ENCODE data around the gene PROCA1. TPM values are rescaled to one million over a fixed set of nuclear protein-coding genes. Genes with fewer than 3 reads are reported as not detected.

PROCA1 gene
- polyA plus RNA-seq, 3 donors, result 0.31 to 8.9 (median 0.78) TPM

DNA sequence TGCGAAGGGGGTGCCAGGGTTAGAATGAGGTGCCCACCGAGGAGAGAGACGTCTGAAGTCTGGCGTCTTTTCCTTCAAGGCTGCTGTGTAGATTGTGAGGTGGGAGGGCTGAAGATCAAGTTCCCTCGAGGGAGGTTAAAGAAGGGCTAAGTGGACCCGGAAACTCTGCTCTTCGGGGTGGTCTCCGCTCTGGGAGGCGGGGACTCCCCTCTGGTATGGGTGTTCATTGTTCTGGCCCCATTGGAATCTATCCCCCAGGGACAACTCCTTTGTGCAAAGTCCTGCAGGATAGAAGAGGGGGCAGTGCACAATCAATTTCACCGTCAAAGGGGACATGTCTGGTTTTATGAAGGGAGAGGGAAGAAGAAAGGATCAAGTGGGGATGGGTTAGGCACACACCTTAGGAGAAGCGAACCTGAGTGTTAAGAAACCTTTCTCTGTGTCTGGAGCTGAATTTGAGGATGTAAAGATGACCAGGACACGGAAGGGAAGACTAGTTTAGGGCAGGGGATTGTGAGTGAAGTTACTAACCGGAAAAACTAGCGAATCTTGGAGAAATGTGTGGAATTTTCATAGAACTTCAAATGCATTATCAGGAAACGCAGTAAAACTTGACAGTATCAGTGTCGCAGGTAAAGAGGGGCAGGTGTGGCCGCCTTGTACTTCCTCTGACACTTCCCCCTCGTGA is 6.8 kb upstream of the PROCA1 start:
- Histone ChIP-seq H3K9ac (ENCODE audit: insufficient read depth, low read length, poor library complexity, severe bottlenecking) (peak overlapping the region; percentile 70), H3K4me1 (ENCODE audit: control insufficient read depth in 1 of 2, insufficient read depth in 2 of 2, low read length in 2 of 2) (peaks cover 45 to 56% of the 10 kb centered on the region in 2 donors), H2AFZ (ENCODE audit: insufficient read depth, low read depth, low read length, poor library complexity, severe bottlenecking) (peak overlapping the region; percentile 82), H3K9me3 (replicated peaks in 1 of 2; ENCODE audit: control insufficient read depth in 1 of 2, insufficient read depth in 1 of 2, low read length in 2 of 2) (no peaks in the 10 kb centered on the region), H3K36me3 (replicated peaks in 1 of 2; ENCODE audit: control insufficient read depth in 1 of 2, insufficient read depth in 2 of 2, low read length in 2 of 2) (peaks cover 26 to 47% of the 10 kb centered on the region in 2 donors), H3K4me2 (replicated peaks; ENCODE audit: extremely low read depth, low read length, poor library complexity, severe bottlenecking) (peak overlapping the region; percentile 94), H4K20me1 (ENCODE audit: insufficient read depth, low read length) (peaks cover 36% of the 10 kb centered on the region), H3K79me2 (ENCODE audit: insufficient read depth, low read length) (peaks cover 35% of the 10 kb centered on the region), H3K27ac (ENCODE audit: low read depth in 1 of 2, low read length in 2 of 2) (peak overlapping the region in 1 of 2 donors; percentile 45), H3K27me3 (ENCODE audit: control insufficient read depth in 2 of 2, insufficient read depth in 2 of 2, low read length in 2 of 2) (no peaks in the 10 kb centered on the region), H3K4me3 (replicated peaks in 1 of 3; ENCODE audit: low read depth in 2 of 3, low read length in 3 of 3) (peak overlapping the region in 2 of 3 experiments; percentile 55 to 78)
- intact Hi-C loops (cut with micrococcal nuclease), result loop anchor here (2.0 to 10.0 kb wide), 5 partner anchors 56 to 234 kb away; partner anchors contain the start of genes BLTP2 (in 2 of the 2), FLOT2 (in 1 of the 2), SDF2 (in 1 of the 2) and SUPT6H (in 1 of the 2)
- Mint-ChIP-seq H3K36me3 (peaks cover 34 to 54% of the 10 kb centered on the region in 2 donors), H3K27ac (peak overlapping the region; percentile 66 to 92 (median 89)), H3K4me1 (peaks cover 36% of the 10 kb centered on the region), H3K27me3 (ENCODE audit: low read depth in 3 of 3) (peaks cover 0 to 5% (median 2%) of the 10 kb centered on the region in 3 donors), H3K4me3 (peak overlapping the region; percentile 93 to 94), H3K9me3 (no peaks in the 10 kb centered on the region)
- TF ChIP-seq CTCF (IDR thresholded peaks at IDR 0.05), result no peak
- DNase-seq, result no peak
- 27% methylated on average over 5 of the region's 18 CpGs for WGBS (ENCODE audit: insufficient coverage)

- intact Hi-C loops (cut with micrococcal nuclease), result loop anchor here (2.0 to 10.0 kb wide), 5 partner anchors 55 to 235 kb away; partner anchors contain the start of genes BLTP2 (in 2 of the 2), FLOT2 (in 1 of the 2), SDF2 (in 1 of the 2) and SUPT6H (in 1 of the 2)
- DNase-seq, result peak; percentile 66 to 80 (median 70)
- Histone ChIP-seq H3K36me3 (replicated peaks in 1 of 2; ENCODE audit: control insufficient read depth in 1 of 2, insufficient read depth in 2 of 2, low read length in 2 of 2) (peaks cover 19 to 40% of the 10 kb centered on the region in 2 donors), H3K27ac (ENCODE audit: low read depth in 1 of 2, low read length in 2 of 2) (peak within 1 kb of the TSS; percentile 5 to 61), H3K4me3 (replicated peaks in 1 of 3; ENCODE audit: low read depth in 2 of 3, low read length in 3 of 3) (peak within 1 kb of the TSS; percentile 50 to 78 (median 55)), H3K9me3 (replicated peaks in 1 of 2; ENCODE audit: control insufficient read depth in 1 of 2, insufficient read depth in 1 of 2, low read length in 2 of 2) (no peaks in the 10 kb centered on the region), H4K20me1 (ENCODE audit: insufficient read depth, low read length) (peaks cover 29% of the 10 kb centered on the region), H2AFZ (ENCODE audit: insufficient read depth, low read depth, low read length, poor library complexity, severe bottlenecking) (peak within 1 kb of the TSS; percentile 82), H3K4me2 (replicated peaks; ENCODE audit: extremely low read depth, low read length, poor library complexity, severe bottlenecking) (peak within 1 kb of the TSS; percentile 94), H3K9ac (ENCODE audit: insufficient read depth, low read length, poor library complexity, severe bottlenecking) (peak within 1 kb of the TSS; percentile 70), H3K79me2 (ENCODE audit: insufficient read depth, low read length) (peaks cover 35% of the 10 kb centered on the region), H3K4me1 (ENCODE audit: control insufficient read depth in 1 of 2, insufficient read depth in 2 of 2, low read length in 2 of 2) (peaks cover 45 to 56% of the 10 kb centered on the region in 2 donors), H3K27me3 (ENCODE audit: control insufficient read depth in 2 of 2, insufficient read depth in 2 of 2, low read length in 2 of 2) (no peaks in the 10 kb centered on the region)
- TF ChIP-seq CTCF (IDR thresholded peaks at IDR 0.05), result peak; percentile 20
- H3K27ac Mint-ChIP-seq, result peak within 1 kb of the TSS; percentile 83 to 92 (median 89)
- 0% methylated on average over 28 of the region's 60 CpGs for WGBS (ENCODE audit: insufficient coverage)
- no peaks in the 10 kb centered on the region for H3K9me3 Mint-ChIP-seq
- H3K27me3 Mint-ChIP-seq (ENCODE audit: low read depth in 3 of 3), result peaks cover 0 to 5% (median 2%) of the 10 kb centered on the region in 3 donors
- peak within 1 kb of the TSS; percentile 93 to 94 for H3K4me3 Mint-ChIP-seq
- peaks cover 29 to 46% of the 10 kb centered on the region in 2 donors for H3K36me3 Mint-ChIP-seq
- H3K4me1 Mint-ChIP-seq, result peaks cover 37% of the 10 kb centered on the region
Measured at GRCh38 chr17:28717578-28718332, 6.1 kb upstream of the PROCA1 start, which contains the start of gene RAB34. RAB34 (minus strand) TSS chr17:28717868; CDS start chr17:28717266, 602 bp downstream.

Data from CD14-positive monocyte (primary cell).